GM12878 (cell line): ENCODE measurements around the gene HLX. TPM values are rescaled to one million over a fixed set of nuclear protein-coding genes. Genes with fewer than 3 reads are reported as not detected.

ENCODE experiments used
- ATAC-seq: fragments of 200-7000 bp; cut with Tn5 transposase; 3 replicates; pipeline ENCODE4 v1.9.1; 2020; ENCODE audit warnings: mild to moderate bottlenecking, moderate library complexity
- BruUV-seq: library from RNA; stranded (reverse); fragments of 400-500 nt; replicated peaks from 2 replicates; lab custom pipeline; 2021; lab: Mats Ljungman, UMichigan
- CTCF ChIA-PET: fragments of 300-600 bp; sonication (Branson Sonifier 250); formaldehyde crosslinking; extraction: SDS; loops from one replicate; lab custom pipeline; 2021; ENCODE audit warnings: inconsistent platforms; lab: Yijun Ruan, JAX
- POLR2A ChIA-PET: fragments of 350-600 bp; formaldehyde crosslinking; extraction: SDS; loops from one replicate; lab custom pipeline; 2021; ENCODE audit warnings: inconsistent platforms; lab: Charles Lee
- RAD21 ChIA-PET: fragments of 300-600 bp; sonication (Branson Sonifier 250); formaldehyde crosslinking; loops from one replicate; lab custom pipeline; 2023; ENCODE audit warnings: antibody characterized with exemption; ENCODE audit not compliant: unreplicated experiment; lab: Charles Lee
- SMC1A ChIA-PET: fragments of 300-600 bp; sonication (Branson Sonifier 250); formaldehyde crosslinking; loops from one replicate; lab custom pipeline; 2023; ENCODE audit not compliant: unreplicated experiment, uncharacterized antibody; lab: Charles Lee
- DNase-seq: peaks from one replicate; pipeline ENCODE4 v3.0.0-alpha.2; 2011; ENCODE audit warnings: low read depth, low spot score
- FAIRE-seq: peaks from 3 replicates; lab custom pipeline; 2011; peaks lifted over from hg19 to GRCh38; lab: Jason Lieb, UNC
- H2AFZ ChIP-seq: 2 replicates; pipeline ENCODE4 v1.6.0; 2011; ENCODE audit warnings: low read depth, low read length, control low read depth; ENCODE audit not compliant: control insufficient read depth
- H3K27ac ChIP-seq: 2 replicates; pipeline ENCODE4 v1.5.1; 2011; ENCODE audit warnings: control low read depth; ENCODE audit not compliant: control insufficient read depth, insufficient read depth
- H3K27me3 ChIP-seq, 2 experiments: replicated peaks in 1 of 2; 2 replicates each; pipeline versions ENCODE4 v1.6.0 to v1.6.1; 2011; ENCODE audit warnings: low read length in 1 of 2; ENCODE audit not compliant: control insufficient read depth in 2 of 2, insufficient read depth in 2 of 2
- H3K36me3 ChIP-seq, 2 experiments: 2 replicates each; pipeline ENCODE4 v1.5.1; 2011; ENCODE audit warnings: low read length in 1 of 2; ENCODE audit not compliant: control insufficient read depth in 2 of 2, insufficient read depth in 2 of 2
- H3K4me1 ChIP-seq: 2 replicates; pipeline ENCODE4 v1.6.1; 2011; ENCODE audit warnings: mild to moderate bottlenecking, low read length, moderate library complexity, mixed read lengths; ENCODE audit not compliant: control insufficient read depth, insufficient read depth
- H3K4me2 ChIP-seq: 2 replicates; pipeline ENCODE4 v1.6.0; 2011; ENCODE audit warnings: control low read depth; ENCODE audit not compliant: control insufficient read depth, insufficient read depth
- H3K4me3 ChIP-seq: fragments of 200-600 bp; sonication (generic); 2 replicates; pipeline ENCODE4 v1.5.1; 2016
- H3K79me2 ChIP-seq: 2 replicates; pipeline ENCODE4 v1.6.0; 2011; ENCODE audit warnings: low read length; ENCODE audit not compliant: control insufficient read depth, insufficient read depth
- H3K9ac ChIP-seq: 2 replicates; pipeline ENCODE4 v1.8.0; 2011; ENCODE audit warnings: low read length, control low read depth, mixed read lengths; ENCODE audit not compliant: control insufficient read depth, insufficient read depth
- H3K9me3 ChIP-seq: replicated peaks from 3 replicates; pipeline ENCODE4 v1.5.1; 2011; ENCODE audit warnings: mild to moderate bottlenecking, low read length; ENCODE audit not compliant: control insufficient read depth, insufficient read depth
- H4K20me1 ChIP-seq: 2 replicates; pipeline ENCODE4 v1.6.0; 2011; ENCODE audit not compliant: control insufficient read depth, insufficient read depth
- CBFB ChIP-seq: IDR thresholded peaks from 2 replicates; pipeline ENCODE4 v1.6.1; 2016; ENCODE audit warnings: antibody characterized with exemption, low read depth
- FOXM1 ChIP-seq: IDR thresholded peaks from 2 replicates; pipeline ENCODE4 v1.6.1; 2012; ENCODE audit warnings: low read depth, mild to moderate bottlenecking, inconsistent platforms, low read length, moderate library complexity
- IKZF1 ChIP-seq: fragments of 450-650 bp; conservative IDR thresholded peaks from 2 replicates; pipeline ENCODE4 v1.6.1; 2017; ENCODE audit warnings: antibody characterized with exemption, mild to moderate bottlenecking
- IRF4 ChIP-seq: IDR thresholded peaks from 2 replicates; pipeline ENCODE4 v1.6.1; 2011; ENCODE audit warnings: low read depth, low read length
- JUNB ChIP-seq: IDR thresholded peaks from 2 replicates; pipeline ENCODE4 v1.6.1; 2016; ENCODE audit warnings: antibody characterized with exemption, mild to moderate bottlenecking
- MEF2A ChIP-seq: IDR thresholded peaks from 2 replicates; pipeline ENCODE4 v1.6.1; 2011; ENCODE audit warnings: low read depth, mild to moderate bottlenecking, low read length, moderate library complexity; ENCODE audit not compliant: insufficient read depth
- NBN ChIP-seq: fragments of 450-650 bp; IDR thresholded peaks from 2 replicates; pipeline ENCODE4 v1.6.1; 2016
- NFIC ChIP-seq: IDR thresholded peaks from 2 replicates; pipeline ENCODE4 v1.6.1; 2012; ENCODE audit warnings: low read depth, mild to moderate bottlenecking, inconsistent platforms, low read length, moderate library complexity
- RUNX3 ChIP-seq: IDR thresholded peaks from 2 replicates; pipeline ENCODE4 v1.6.1; 2012; ENCODE audit warnings: low read length, inconsistent platforms
- WGBS: methylation state at CpG from one replicate; pipeline ENCODE4 v1.1.6; 2016; ENCODE audit warnings: low lambda C conversion rate; ENCODE audit not compliant: insufficient replicate concordance, insufficient coverage; ENCODE audit errors: missing lambda C conversion rate; 5-methylcytosine and 5-hydroxymethylcytosine counted together
- in situ Hi-C: fragments of 300-500 bp; cut with MboI; formaldehyde crosslinking; loops from 9 replicates; pipeline ENCODE4 v1.14.3; 2018; ENCODE audit warnings: mixed read lengths
- intact Hi-C: fragments of 100-400 bp; cut with micrococcal nuclease; formaldehyde crosslinking; loops from one replicate; pipeline ENCODE4 v1.14.2; 2022; ENCODE audit not compliant: unreplicated experiment
- polyA plus RNA-seq, 11 experiments: library from polyadenylated mRNA; depleted of rRNA in 4 of 11; unstranded in 6 of 11; stranded (reverse) in 5 of 11; fragments of >200 nt; fragmentation: Nextera tagmentation in 4 of 11; fragmentation: Illumina TruSeq in 1 of 11; extraction: Ambion mirVana in 4 of 11; extraction: Trizol in 1 of 11; gene quantifications; 1 replicate in 1 of 11; 2 replicates in 10 of 11; pipeline versions ENCODE4 v1.2.1 to v1.2.3, GENCODE V29; 2011 to 2016; ENCODE audit warnings: inconsistent platforms in 2 of 11, missing spikeins in 2 of 11, low read depth in 1 of 11
- total RNA-seq, 4 experiments: library from RNA; depleted of rRNA in 3 of 4; stranded (reverse); fragments of >200 nt in 3 of 4; fragmentation: Illumina TruSeq in 1 of 4; extraction: Trizol in 1 of 4; gene quantifications; 2 replicates each; pipeline versions ENCODE4 v1.2.1 to v1.2.3, GENCODE V29; 2013 to 2021
- TF ChIP-seq, protein P1 (sequence below): fragments of 150-350 bp; IDR thresholded peaks from 2 replicates; pipeline ENCODE4 v1.6.1; 2014; ENCODE audit warnings: mild to moderate bottlenecking, low read depth, low read length

The HLX gene
- total and polyA plus RNA-seq, 10 of the 15 experiments (the other 5 are each of a cell fraction or from before 2014, with no cell fraction given): 0.11 to 2.3 (median 1.1) TPM

GRCh38 chr1:220878191-220879075, 810 bp upstream of the HLX start:
- H3K9me3 ChIP-seq: no peaks in the 10 kb centered on the region; the same call in 2 of the 3 replicates
- no peak overlapping the region for H3K9ac ChIP-seq
- H3K4me1 ChIP-seq: peaks cover 15% of the 10 kb centered on the region
- no peak overlapping the region for H3K27ac ChIP-seq
- CTCF ChIA-PET: interaction anchor here (0.6 to 8.2 kb wide), 15 partner anchors 21 to 1117 kb away, joined by 3 to 142 read pairs (median 4); no protein-coding TSS in a partner anchor
- no peaks in the 10 kb centered on the region for H3K36me3 ChIP-seq
- no peaks in the 10 kb centered on the region for H3K79me2 ChIP-seq
- WGBS: 4% methylated on average over 40 of the region's 42 CpGs
- FAIRE-seq: no peak
- peak overlapping the region; percentile 96 for H3K4me2 ChIP-seq
- peak; percentile 10 for ATAC-seq
- DNase-seq: no peak
- POLR2A ChIA-PET: interaction anchor here (1.0 kb wide), 1 partner anchor 897 kb away, joined by 3 read pairs; no protein-coding TSS in a partner anchor
- SMC1A ChIA-PET: interaction anchor here (0.6 to 8.1 kb wide), 13 partner anchors 27 to 1094 kb away, joined by 3 to 94 read pairs (median 3); no protein-coding TSS in a partner anchor
- TF ChIP-seq, protein P1, sequence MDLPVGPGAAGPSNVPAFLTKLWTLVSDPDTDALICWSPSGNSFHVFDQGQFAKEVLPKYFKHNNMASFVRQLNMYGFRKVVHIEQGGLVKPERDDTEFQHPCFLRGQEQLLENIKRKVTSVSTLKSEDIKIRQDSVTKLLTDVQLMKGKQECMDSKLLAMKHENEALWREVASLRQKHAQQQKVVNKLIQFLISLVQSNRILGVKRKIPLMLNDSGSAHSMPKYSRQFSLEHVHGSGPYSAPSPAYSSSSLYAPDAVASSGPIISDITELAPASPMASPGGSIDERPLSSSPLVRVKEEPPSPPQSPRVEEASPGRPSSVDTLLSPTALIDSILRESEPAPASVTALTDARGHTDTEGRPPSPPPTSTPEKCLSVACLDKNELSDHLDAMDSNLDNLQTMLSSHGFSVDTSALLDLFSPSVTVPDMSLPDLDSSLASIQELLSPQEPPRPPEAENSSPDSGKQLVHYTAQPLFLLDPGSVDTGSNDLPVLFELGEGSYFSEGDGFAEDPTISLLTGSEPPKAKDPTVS: no peak
- TF ChIP-seq IKZF1 (peak; percentile 28; the same call in 1 of the 2 replicates), MEF2A (no peak), NBN (0 out of 2 replicates have a peak, but pooled peaks have one; percentile 39), RUNX3 (peak; percentile 84), IRF4 (no peak), FOXM1 (0 out of 2 replicates have a peak, but pooled peaks have one; percentile 32), NFIC (peak; percentile 59; the same call in 1 of the 2 replicates), CBFB (peak; percentile 52; the same call in 1 of the 2 replicates), JUNB (peak; percentile 60)
- TSS peak; percentile 91 for BruUV-seq
- intact Hi-C loops: loop anchor here (1.0 to 10.0 kb wide), 6 partner anchors 168 to 1286 kb away; partner anchors contain the start of gene DUSP10
- peak overlapping the region; percentile 54 for H2AFZ ChIP-seq
- RAD21 ChIA-PET: interaction anchor here (0.9 to 2.9 kb wide), 9 partner anchors 10 to 557 kb away, joined by 3 to 23 read pairs (median 4); no protein-coding TSS in a partner anchor
- H4K20me1 ChIP-seq: no peaks in the 10 kb centered on the region
- H3K27me3 ChIP-seq: peaks cover 0 to 17% of the 10 kb centered on the region in 2 experiments; a peak in 3 of 4 replicates
- peak overlapping the region; percentile 68; the same call in 1 of the 2 replicates for H3K4me3 ChIP-seq
- in situ Hi-C loops: loop anchor here (5.0 kb wide), 1 partner anchor 559 kb away; no protein-coding TSS in a partner anchor
